GM18520 (cell line): Measurements from ENCODE around the gene CLCF1.

ENCODE experiments used
- ATAC-seq: cut with Tn5 transposase; IDR thresholded peaks from one replicate; pipeline ENCODE4 v1.9.1; 2021; ENCODE audit not compliant: unreplicated experiment

The CLCF1 gene

DNA sequence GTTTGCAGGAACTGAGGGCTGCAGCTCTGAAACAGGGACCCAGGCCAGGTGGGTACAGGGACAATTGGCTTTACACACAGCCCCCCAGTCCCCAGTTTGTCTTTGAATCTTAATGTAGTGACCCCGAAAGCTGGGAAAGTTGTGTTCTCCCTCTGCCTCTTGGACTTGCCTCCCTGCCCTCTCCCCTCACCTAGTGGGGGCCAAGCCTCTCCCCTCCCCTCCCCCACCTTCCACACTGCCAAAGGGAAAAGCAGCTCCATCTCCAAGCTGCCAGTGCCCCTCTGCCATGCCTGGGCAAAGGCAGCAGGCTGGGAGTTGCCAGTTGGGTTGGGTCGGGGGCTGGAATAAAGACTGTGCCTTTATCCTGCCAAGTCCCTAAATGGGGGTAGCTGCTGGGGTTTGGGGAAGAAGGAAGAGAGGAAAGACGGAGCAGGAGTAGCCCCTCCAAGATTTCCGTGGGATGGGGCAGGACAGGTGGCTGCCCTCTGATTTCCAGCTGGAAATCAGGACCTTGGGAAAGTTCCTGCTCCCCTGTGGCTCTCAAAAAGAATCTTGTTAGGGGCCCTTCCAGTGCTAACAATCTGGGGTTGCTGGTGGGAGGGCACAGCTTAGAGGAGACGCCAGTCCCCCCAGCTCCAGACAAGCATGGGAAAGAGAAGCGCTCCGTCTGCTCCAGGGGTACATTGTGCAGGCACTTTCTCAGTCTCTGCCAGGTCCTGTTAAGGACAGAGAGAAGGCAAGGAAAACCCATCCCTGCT, 2.8 kb upstream of the CLCF1 start:
- no peak for ATAC-seq

DNA sequence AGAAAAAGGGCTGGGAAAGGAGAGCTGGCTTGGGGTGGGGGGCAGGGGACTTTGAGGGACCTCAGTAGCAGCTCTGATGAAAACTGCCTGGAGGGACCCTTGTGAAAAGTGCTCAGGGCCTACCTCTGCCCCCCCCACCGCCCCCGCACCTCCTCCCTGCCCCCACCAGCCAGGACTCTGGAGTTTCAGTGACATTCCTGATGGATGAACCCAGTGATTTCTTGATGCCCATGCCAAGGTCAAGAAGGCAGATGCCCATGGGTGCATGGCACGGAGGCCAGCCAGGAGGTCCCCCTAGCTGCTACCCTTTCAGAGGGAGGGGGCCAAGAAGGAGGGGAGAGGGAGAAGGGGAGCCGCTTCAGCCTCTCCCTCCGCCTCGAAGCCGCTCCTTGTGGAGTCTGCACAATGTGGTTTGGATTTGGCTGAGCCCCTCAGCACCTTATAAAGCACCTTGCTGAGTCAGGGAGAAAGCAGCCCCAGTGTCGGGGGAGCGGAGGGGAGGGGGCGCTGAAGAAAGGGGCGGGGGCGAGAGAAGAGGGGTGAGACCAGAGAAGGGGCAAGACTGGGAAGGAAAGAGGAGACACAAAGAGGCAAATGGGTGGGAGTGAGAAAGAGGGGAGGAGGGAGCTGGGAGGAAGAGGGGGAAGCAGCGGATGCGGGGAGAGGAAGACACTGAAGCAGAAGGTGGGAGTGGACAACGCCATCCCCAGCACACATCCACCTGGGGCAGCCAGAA, 2.1 kb upstream of the CLCF1 start:
- ATAC-seq: no peak

DNA sequence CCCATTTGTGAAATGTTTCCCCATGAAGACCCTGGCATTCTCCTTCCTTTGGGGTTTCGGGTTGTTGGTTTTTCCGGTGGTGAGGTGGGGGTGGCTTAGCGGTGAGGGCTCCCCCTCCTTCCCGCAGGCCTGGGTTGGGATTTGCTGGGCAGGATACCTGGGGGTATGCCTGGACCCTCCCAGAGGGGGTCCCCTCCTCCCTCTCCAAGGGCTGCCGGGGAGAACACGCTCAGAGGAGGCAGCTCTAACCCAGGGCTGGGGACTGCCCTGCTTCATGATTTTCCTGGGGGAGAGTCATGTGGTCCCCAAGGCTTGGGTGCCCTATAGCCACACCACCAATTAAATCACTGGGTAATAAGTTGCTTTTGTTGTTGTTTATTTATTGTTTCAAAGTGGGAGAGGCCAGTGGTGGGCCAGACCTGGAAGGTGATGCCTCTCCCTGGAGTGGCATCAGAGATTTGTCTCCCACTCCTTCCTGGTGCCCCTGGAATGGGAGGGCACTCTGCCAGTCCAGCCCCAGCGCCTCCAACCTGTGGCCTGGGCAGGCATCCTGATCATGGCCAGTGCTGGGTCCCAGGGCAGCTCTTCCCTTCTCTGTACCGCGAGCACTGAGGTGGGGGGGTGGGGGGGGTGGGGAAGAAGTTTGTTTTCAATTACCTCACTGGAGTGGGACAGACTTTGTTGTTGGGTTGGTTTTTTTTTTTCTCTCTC, 1.3 kb upstream of the CLCF1 start:
- no peak for ATAC-seq

DNA sequence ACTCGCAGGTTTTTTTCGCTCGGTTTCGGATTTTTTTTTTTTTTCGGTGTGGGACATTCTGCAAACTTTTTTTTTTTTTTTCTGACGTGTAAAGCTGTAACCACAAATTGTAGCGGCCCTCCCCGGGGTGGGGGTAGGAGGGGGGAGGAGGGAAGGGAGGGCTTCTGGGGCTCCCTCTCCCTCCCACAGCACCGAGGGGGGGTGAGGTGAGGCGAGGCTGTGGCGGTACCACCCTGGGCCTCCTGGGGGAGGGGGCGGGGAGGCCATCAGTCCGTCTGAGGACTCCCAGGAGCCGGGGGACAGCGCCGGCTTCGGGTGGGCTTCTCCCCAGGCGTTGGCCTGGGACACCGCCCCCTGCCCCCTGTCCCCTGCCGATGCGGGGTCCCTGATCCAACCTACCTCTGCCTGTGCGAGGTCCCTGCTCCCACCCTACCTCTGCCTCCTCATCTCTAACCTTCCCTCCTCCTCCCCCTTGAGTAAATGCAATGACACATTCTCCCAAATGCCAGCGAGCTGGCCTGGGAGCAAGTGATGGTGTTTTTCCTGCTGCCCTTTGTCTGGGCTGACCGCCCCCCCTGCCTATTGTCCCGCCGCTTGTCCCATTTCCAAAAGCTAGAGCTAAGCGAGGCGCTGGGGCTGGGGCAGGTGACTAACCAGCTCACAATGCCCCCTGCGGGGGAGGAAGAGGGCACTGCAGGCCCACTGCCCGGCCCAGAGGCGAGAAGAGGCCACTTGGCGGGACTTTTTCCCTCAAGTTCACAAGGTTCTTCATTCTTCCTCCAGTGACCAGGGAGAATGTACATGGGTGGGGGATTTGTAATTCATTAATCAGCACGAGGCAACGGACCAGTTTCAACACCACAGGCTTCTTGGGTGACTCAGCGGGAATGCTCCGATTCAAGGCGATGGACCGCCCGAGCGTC, 511 bp upstream of the CLCF1 start:
- no peak for ATAC-seq

DNA sequence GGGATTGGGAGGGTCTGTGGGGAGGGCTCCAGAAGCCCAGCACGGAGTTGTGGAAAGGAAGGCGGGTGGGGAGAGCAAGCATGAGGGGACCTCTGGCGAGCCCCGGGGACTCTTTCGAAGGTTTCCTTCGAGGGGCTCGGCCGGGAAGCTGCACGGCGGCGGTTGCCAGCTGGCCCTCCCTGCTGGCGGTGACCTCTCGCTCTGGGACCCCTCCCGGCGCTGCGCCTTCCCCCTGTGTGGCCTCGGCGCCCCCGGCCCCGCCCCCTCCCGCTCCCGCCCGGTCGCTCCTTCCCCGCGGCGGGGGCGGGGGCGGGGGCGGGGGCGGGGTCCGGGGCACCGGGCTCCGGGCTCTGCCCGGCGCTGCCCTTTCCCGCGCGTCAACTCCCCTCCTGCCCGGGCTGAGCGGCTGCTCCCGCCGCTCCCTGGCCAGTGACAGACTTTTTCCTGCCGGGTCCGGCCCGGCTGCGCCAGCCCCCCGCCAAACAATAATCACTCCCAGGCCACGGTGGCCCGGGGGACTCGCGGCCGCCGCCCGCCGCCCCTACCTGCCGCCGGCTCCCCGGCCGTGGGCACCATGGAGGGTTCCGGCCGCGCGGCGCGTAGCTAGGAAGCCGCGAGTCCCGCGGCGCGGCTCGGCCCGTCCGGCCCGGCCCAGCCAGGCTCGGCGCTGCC, 941 bp downstream of the CLCF1 start:
- ATAC-seq: no peak

DNA sequence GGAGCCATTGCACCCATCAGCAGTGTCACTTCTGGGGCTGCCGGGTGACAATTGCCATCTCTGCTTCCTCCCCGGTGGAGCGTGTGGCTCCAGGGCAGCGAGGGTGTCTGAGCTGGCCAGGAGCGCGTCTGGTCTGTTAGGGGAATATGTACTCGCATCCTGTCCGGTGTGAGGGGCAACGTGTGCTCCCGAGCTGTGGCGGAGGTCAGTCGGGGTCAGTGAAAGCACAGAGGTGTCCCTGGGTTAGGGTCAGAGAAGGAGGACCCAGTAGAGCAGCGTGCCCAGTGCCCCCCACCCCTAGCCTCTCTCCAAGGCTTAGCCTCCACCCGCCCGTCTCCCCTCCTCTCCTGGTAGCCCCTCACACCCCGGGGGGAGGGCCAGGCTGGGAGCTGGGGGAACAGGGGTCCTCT, 1.5 kb downstream of the CLCF1 start:
- ATAC-seq: no peak

DNA sequence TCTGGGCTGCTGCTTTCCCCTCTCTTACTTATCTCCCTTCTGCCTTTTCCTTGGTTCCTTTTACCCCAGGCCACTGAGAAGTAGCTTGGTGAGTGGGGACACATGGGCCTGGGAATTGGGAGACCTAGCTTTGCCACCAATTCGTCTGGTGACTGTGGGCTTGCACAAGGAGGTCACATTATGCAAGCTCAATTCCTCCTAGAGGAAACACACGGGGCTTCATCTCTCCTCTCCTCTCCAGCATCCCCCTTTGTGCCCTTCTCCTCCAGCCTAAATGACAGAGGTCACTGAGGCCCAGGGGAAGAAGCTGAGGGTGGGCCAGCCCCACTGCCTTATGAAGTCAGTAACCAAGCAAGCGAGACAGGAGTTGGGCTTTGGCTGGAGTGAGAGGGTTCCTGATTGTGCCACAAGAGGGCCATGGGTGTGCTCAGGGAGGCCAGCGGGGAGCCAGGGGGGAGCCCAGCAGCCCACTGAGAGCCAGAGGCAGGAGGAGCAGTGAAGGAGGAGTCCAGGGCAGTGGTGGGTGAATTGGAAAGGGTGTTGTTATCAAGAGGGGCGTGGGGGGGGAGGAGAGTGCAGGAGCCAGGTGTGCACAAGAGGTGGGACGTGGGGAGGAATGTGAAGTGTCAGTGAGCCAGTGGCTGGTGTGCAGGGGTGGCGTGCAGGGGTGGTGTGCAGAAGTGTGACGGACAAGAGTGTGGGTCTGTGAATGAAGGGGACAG, 2.0 kb downstream of the CLCF1 start:
- no peak for ATAC-seq

DNA sequence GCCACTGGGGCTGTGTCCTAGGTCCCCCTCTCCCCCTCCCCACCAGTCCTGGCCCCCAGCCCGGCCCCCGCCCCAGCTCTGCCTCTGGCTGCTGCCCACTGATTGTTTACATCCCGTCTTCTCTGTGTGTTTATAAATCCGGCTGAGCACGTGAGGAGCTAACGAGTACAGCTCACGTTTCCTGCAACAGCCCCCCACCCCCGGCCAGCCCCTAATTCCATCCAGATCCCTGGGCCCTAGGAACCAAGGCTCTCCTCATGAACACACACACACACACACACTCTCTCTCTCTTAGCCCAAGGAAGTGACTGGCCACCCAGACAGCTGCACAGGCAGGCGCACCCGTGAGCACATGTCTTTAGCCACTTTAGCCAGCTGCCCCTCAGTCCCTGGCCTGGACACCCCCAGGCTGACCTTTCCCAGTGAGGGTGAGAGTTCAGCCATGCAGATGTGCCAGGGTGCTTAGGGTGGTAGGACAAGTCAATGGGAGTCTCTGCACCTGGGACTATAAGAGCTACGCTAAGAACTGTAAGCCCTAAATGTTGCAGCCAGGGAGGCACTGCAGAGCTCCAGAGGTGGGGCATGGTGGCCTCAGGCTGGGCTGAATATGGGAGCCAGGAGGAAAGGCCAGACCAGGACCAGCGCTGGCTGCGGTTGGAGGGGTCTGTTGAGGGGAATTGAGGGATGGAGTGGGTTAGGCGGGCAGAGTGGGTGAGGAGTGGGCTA, 2.9 kb downstream of the CLCF1 start:
- ATAC-seq: no peak

DNA sequence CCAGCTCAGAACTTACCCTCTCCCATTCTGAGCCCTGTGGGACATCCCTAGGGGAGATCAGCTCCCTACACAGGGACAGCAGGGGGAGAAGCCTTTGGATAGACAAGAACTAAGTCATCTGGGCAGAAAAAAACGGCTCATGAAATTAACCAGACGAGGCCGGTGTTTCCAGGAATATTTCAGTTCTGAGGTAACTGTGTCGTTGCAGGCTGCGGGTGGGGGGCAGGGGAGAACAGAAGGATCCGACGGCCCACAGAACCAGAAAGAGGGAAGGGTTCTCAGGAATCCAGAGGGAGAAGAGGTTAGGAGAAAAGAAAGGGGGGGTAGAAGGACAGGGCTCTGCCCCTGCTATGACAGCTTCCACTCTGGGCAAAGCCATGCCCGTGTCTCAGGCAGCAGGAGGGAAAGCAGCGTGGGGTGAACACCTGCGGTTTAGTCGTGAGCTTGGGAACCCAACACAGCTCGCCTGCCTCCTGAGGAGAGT, 3.6 kb downstream of the CLCF1 start:
- ATAC-seq: no peak

DNA sequence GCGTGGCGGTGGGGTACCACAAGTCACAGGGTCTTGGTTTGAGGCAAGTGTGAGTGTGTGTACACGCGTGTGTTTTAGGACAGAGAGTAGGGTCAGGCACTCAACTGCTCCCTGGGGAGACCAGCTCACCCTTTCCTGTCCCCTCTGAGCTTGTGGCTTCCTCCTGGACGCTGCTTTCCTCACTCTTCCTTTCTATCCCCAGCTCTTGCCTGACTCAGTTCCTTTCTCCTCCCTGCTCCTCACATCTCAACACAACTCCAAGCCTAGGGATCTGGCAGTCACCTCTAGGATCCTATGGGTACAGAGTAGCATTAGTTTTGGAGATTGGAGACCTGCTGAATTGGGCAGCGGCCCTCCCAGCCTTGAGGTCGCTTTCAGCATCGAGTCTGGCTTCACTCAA, 4.1 kb downstream of the CLCF1 start:
- ATAC-seq: no peak

DNA sequence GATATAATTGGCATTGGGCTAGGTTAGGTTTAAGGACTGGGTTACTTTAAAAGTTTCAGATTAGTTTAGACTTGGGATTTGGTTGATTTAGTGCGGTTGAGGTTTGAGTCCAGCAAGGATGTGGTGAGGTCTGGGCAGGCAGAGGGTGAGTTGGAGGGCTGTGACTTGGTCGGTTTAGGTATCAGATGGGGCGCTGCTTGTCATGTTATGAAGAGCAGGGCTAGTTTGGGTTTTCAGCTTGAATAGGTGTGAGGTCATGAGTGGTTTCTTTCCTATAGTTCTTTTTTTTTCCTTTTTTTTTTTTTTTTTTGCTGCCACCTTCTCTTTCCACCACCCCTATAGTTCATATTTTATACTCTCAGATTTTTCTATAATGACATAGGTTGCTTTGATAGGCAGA, 4.8 kb downstream of the CLCF1 start:
- ATAC-seq: no peak

DNA sequence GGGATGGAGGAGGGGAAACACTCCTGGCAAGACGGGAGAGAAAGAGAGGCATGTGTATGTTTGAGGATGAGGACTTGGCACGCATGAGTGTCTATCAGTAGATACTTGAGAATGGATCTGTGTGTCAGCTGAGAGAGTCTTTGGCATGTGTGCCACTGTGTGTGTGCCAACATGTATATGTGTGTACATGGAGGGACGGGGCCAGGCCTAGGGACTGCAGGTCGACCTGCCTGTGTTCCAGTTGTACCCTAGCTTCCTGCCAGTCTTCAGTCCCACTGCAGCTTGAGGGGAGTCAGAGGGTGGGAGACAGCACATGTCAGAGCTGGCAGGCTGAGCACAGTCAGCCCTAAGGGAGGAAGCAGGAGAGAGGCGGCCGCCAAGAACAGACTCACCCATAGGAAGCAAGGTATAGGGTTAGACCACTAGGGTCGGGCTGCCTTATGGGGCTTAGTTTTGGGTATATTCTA, 5.6 kb downstream of the CLCF1 start:
- ATAC-seq: no peak

DNA sequence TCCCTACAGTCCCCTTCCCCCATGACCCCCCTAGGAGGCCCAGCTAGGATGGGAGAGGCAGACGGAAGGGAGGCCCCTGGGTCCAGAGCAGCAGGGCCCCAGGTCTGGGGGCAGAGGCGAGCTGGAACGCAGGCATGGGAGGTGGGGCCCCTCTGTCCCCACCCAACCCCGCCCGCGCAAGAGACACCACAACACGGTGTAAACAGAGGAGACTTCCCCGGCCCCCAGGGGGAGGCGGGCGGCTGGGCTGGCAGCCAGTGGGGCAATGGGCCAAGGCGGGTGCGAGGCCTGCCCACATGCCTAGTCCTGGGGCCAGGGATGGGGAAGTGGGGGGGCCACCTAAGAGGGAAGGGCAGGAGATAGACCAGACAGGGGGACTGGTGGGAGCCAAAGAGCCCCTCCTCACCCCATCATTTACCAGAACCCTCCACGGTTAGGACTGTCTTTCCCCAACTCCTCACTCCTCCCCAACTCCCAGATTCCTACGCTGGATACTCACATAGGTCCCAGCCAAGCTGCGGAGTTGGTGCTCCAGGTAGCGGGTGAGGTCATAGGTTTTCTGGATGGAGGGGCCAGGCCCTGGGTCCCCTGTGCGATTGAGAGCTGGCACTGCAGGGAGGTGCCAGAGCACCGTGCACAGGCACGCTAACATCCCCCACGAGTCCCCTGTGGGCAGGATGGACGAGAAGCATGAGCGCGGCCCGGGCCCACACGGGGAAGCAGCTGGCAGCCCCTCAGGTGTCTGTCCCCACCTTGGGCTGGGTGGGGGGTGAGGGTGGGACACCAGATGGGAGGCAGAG, 6.2 kb downstream of the CLCF1 start:
- no peak for ATAC-seq

DNA sequence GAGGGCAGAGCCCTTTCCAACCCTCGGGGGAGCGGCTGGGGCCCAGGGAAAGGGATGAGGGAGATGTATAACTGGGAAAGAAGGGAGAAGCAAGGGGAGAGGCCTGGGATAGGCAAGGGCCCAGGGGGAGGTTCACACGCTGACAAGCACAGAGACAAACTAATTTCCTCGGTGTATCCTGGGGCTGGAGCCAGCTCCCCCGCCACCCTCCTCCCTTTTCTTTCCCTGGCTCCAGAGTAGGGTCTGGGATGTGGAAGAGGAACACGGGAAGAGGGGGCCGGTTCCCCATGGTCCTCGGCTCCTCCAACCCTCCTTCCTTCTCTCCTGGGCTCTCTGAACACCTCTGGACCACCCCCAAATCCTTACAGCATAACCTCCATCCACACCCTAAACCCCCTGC, 6.9 kb downstream of the CLCF1 start:
- no peak for ATAC-seq

DNA sequence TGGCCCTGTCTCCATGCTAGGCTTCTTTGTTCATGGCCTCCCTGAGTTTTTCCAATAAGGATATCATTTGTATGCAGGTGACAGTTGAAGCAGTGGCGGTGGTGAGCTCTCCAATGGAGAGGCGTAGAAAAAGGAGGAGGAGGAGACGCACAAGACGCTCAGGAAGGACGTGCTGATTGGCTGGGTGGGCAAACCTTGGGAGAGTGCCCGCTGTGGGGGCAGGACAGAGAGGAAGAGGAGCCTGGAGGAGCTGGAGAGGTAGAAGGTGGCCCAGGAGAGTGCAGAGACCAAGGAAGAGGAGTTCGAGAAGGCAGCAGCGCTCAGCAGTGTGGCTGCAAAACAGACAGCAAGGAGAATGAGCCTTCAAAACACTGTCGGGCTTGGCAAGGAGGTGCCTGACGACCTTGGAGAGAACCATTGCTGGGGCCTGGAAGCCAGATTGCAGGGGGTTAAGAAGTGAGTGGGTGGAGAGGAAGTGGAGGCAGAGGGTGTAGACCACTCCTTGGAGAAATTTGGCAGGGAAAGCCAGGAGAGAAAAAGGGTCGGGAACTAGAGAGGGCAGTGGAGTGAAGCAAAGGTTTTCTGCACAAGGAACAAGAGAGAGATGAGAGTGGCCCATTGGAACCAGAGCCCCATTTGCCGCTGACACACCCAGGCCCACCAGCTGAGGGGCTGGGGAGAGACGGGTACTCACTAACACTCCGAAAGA, 7.5 kb downstream of the CLCF1 start:
- no peak for ATAC-seq

DNA sequence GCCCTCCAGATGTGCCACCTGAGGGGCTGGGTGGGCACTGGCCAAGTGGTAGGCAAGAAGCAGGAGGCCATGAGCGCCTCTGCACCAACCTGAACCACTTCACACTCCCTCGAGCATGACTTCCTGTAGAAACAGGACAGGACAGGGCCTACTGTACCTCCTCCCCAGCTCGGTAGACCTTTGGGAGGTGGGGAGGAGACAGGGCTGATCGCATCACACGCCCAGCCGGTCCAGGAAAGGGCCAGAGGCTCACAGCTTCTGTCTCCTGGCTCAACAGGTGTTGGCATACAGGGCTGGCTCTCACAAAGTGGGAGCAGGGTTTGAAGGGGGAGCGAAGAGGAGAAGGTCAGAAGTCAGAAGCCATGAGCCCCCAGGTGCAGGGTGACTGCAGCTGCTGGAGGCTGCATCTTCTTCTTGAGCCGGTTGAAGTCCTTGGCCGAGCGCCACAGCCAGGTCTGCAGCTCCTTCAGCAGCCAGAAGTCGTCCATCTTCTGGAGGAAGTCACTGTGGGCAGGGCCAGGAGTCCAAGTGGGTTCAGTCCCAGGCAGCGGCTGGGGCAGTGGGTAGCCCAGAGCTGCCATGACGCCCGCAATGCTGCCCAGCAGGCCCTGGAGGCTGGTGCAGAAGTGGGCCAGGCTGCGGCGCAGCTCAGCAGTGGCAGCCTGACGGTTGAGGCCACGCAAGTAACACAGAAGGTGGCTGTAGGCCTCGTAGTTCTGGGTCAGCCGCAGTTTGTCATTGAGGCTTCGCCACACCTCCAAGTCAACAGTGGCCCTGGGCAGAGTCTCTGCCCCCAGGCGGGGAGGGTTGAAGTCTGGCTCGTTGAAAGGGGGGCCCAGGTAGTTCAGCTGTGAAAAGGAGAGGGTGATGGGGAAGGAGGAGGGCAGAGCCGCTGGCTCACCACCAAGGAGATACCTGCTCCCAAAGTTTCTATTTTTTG, 8.3 kb downstream of the CLCF1 start:
- ATAC-seq: no peak
